GM10847 (cell line): ENCODE results near the gene CDC73.

Source experiments
- POLR2A ChIP-seq: IDR thresholded peaks from 2 replicates; pipeline ENCODE4 v1.6.1; 2011; ENCODE audit not compliant: insufficient read length; ENCODE audit errors: extremely low read depth

CDC73 gene

GRCh38 chr1:193189442-193190095, 67.7 kb downstream of the CDC73 start:
- TF ChIP-seq POLR2A: no peak

DNA sequence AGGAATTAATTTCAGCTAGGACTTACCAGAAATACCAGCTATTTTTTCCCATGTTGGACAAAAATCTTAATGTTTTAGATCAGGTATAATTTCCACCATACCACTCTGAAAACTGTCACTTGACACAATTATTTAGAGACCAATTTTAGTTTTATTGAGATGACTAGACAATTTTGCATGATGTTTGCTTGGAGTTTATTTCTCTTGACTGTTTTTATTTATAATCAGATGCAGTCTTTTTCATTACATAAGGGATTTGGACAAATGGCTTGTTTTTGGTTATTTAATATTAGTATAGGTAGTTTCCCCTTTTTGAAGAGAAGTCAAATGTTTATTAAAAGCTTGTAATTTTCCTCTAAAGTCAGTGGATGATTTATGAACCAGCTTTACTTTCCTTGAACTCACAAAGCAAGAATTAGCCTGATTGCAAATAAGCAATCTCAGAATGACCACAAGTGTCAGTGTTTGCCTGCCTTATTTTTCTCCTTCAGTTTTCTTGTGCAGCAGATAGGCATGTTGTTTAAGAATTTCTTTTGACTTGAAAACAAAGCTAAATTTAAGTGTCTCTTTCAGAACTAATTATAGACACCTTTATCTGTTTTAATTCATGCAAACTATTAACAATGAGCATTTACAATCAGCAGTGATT, 68.4 kb downstream of the CDC73 start:
- no peak for TF ChIP-seq POLR2A

- TF ChIP-seq POLR2A: no peak
Observed at GRCh38 chr1:193192586-193192985, 70.8 kb downstream of the CDC73 start.

GRCh38 chr1:193199940-193200339, 78.1 kb downstream of the CDC73 start:
- TF ChIP-seq POLR2A: no peak

- TF ChIP-seq POLR2A: no peak
Observed at GRCh38 chr1:193201021-193201420, 79.2 kb downstream of the CDC73 start.

- no peak for TF ChIP-seq POLR2A
Observed at GRCh38 chr1:193210996-193211395, 89.2 kb downstream of the CDC73 start.

- TF ChIP-seq POLR2A: no peak
Observed at GRCh38 chr1:193211539-193211938, 89.7 kb downstream of the CDC73 start.

DNA sequence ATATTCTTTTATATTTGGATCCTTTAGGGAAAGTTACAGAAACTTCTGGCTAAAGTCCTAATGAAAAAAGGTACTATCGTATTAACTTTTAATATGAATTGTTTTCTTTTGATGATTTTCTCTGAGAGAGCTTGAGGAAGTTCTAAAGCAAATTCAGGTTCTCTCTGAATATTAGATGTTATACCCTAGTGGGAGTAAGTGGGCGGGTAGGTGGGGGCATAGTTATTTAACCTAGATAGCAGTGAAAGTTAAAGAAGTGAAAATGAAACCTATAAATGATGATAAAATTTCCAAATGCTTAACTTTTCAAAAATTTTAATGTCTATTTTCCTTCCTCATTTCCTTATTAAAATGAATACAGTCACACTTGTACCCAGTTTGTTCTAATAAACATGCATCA, 90.8 kb downstream of the CDC73 start:
- TF ChIP-seq POLR2A: no peak

DNA sequence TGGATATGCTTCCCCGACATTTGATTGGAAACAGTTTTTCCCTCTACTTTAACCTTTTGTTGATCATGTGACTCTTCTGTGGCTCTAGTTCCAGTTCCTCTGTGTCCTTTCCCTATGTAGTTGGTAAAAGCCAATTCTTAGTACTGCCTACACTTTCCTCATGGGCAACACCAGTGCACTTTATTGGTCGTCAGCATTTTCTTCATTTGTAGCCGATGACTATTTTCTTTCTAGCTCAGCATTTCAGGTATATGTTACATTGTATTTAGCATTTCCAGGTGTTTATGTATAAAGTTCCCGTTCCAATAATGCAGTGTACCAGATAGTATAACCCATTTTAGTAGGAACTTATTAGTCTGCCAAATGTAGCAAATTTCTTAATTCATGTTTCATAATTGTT, 92.2 kb downstream of the CDC73 start:
- no peak for TF ChIP-seq POLR2A

- no peak for TF ChIP-seq POLR2A
Observed at GRCh38 chr1:193216920-193217319, 95.1 kb downstream of the CDC73 start.

- no peak for TF ChIP-seq POLR2A
Observed at GRCh38 chr1:193219391-193219790, 97.6 kb downstream of the CDC73 start.

DNA sequence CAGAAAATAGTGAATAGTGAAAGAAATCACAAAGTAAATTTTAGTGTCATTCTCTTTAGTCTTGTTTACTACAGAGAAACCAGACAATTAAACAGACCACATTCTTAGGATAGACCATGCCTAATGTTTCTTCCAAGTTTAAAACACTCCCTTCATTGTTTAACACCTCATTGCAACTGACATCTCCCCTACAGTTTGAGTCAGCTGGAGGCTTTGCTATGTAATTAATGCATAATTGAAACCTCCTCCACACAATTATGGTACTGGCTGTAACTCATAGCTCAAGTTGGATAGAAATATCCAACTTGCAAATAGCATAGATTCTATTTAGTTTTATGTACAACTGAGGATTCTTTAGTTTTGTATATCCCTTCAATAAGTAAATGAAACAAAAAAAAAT, 99.8 kb downstream of the CDC73 start:
- no peak for TF ChIP-seq POLR2A

- TF ChIP-seq POLR2A: no peak
Observed at GRCh38 chr1:193222056-193222615, 100.3 kb downstream of the CDC73 start.

DNA sequence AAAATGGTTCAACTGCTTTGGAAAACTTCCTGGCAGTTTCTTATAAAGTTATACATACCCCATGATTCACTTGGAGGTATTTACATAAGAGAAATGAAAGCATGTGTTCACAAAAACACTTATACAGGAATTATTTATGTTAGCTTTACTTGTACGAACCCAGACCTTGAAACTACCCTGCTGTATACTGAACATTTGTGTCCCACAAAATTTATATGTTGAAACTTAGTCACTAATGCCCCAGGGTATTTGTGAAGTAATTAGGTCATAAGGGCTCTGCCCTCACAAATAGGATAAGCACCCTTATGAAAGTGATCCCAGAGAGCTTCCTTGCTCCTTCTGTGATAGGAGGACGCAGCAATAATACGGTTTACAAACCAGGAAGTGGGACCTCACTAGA, 107.3 kb downstream of the CDC73 start:
- TF ChIP-seq POLR2A: no peak

DNA sequence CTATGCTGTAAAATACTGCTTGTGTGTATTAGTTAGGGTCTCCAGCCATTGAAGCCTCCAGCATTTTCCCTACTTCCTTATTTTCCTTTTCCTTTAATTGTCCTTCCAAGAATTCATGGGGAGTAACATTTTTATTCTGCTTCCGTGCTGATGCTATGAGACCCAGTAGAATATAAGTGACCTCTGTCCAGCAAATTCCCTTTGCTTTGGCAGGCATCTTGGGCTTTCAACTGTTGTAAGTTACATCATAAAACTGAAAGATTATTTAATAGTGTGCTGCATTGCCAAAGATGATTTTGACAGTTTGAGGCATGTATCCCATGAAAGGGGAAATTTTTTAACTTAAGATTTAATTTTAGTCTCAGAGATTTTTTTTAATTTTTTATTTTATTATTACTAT, 112.7 kb downstream of the CDC73 start:
- TF ChIP-seq POLR2A: no peak

DNA sequence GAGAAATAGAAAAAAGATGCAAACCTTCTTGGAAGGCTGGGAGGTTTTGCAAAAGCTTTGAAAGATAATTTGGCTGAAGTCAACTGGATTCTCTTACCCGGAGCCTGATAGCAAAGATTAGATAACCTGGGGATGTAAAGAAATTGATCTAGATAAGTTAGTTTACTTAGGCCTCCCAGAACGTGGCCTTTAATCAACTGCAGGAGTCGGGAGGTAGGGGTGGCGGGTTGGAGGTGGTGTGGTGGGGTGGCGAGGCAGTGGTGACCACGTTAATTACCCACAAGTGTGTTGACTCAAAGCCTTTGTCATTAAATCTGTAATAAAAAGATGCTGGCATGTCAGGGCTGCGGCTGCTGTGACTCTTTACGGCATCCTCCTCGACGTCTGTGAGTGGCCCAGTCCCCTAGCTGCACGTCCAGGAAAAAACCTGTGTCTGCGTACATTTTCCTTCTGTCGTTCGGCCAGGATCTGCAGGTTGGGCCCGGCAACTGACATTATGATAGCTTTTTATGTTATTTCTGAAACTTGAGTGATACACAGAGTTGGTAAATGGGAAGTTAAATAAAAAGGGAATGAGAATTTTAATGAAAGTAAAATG, 115.6 kb downstream of the CDC73 start:
- no peak for TF ChIP-seq POLR2A
